ENCODE results near the gene ASAH2. TPM values are rescaled to one million over a fixed set of nuclear protein-coding genes. Genes with fewer than 3 reads are reported as not detected.

Gene ASAH2
- 1.8 to 3.0 TPM (median 2.8 TPM) in 5 replicates for total RNA-seq (2022; extraction: Qiagen RNA extraction; ENCODE audit: low read depth)

GRCh38 chr10:50251394-50251793 is at the start of gene ASAH2:
ASAH2 (minus strand) TSS chr10:50251516; CDS start chr10:50248610, 2,906 bp downstream.

Other genes with a start within 250 kb of the ASAH2 start
- 11.6 to 18.3 TPM (median 13.8 TPM) in 5 replicates for gene WASHC2A, start 183.6 kb downstream of the ASAH2 start, total RNA-seq (2022; extraction: Qiagen RNA extraction; ENCODE audit: low read depth)